Heart left ventricle (tissue), 16 donors: ENCODE results near the gene PRSS36. TPM values are rescaled to one million over a fixed set of nuclear protein-coding genes. Genes with fewer than 3 reads are reported as not detected.
A peak's percentile ranks its signal among the peaks of the same experiment; 100 is the strongest.

Experiments
- ATAC-seq, 4 donors: fragments of 200-7000 bp; cut with Tn5 transposase; one replicate each; pipeline ENCODE4 v1.9.1; 2020 to 2022; ENCODE audit warnings: moderate library complexity in 4 of 4, mild to moderate bottlenecking in 3 of 4, moderate number of reproducible peaks in 1 of 4
- DNase-seq, 5 donors: peaks; one replicate each; pipeline ENCODE4 v3.0.0-alpha.2; 2020
- H3K27ac ChIP-seq, 12 donors: fragments of 200-600 bp; sonication (generic) in 4 of 12; one replicate each; pipeline versions ENCODE4 v1.5.0 to v1.8.0; 2016 to 2022; ENCODE audit warnings: mild to moderate bottlenecking in 2 of 12
- H3K27me3 ChIP-seq, 9 donors: fragments of 200-600 bp; sonication (generic) in 2 of 9; one replicate each; pipeline versions ENCODE4 v1.5.1 to v1.8.0; 2016 to 2022; ENCODE audit warnings: mild to moderate bottlenecking in 3 of 9
- H3K36me3 ChIP-seq, 9 donors: fragments of 200-600 bp; sonication (generic) in 2 of 9; one replicate each; pipeline versions ENCODE4 v1.5.0 to v1.8.0; 2018 to 2022; ENCODE audit warnings: mild to moderate bottlenecking in 2 of 9
- H3K4me1 ChIP-seq, 12 donors: fragments of 200-600 bp; sonication (generic) in 4 of 12; one replicate each; pipeline versions ENCODE4 v1.5.0 to v1.8.0; 2016 to 2022; ENCODE audit warnings: mild to moderate bottlenecking in 3 of 12
- H3K4me3 ChIP-seq, 12 donors: fragments of 200-600 bp; sonication (generic) in 4 of 12; one replicate each; pipeline versions ENCODE4 v1.5.0 to v1.8.0; 2017 to 2022; ENCODE audit warnings: mild to moderate bottlenecking in 9 of 12, moderate library complexity in 4 of 12
- H3K9me3 ChIP-seq, 12 donors: fragments of 200-600 bp; sonication (generic) in 4 of 12; one replicate each; pipeline versions ENCODE4 v1.5.0 to v1.8.0; 2016 to 2022; ENCODE audit warnings: mild to moderate bottlenecking in 1 of 12
- POLR2A ChIP-seq, 2 donors: fragments of 450-650 bp; IDR thresholded peaks; one replicate each; pipeline ENCODE4 v1.6.1; 2017; ENCODE audit warnings: antibody characterized with exemption in 2 of 2, mild to moderate bottlenecking in 2 of 2, moderate library complexity in 2 of 2
- WGBS, 4 donors: extraction: QIAGEN DNeasy Blood & Tissue Kit in 2 of 4; methylation state at CpG; one replicate each; pipeline versions ENCODE4 v1.1.5 to v1.1.7; 2013 to 2018; 5-methylcytosine and 5-hydroxymethylcytosine counted together
- intact Hi-C, 10 donors: fragments of 100-400 bp; cut with DNase I; formaldehyde crosslinking; loops; one replicate each; pipeline versions ENCODE4 v1.11.1 to v1.14.2; 2022
- polyA plus RNA-seq, 2 donors: library from polyadenylated mRNA; stranded (reverse); fragments of 200-250 nt; gene quantifications; one replicate each; pipeline ENCODE4 v1.2.3, GENCODE V29; 2013
- total RNA-seq, 9 donors: library from RNA; depleted of rRNA in 2 of 9; stranded (reverse); fragments of >200 nt in 2 of 9; fragmentation: NEBNext Ultra II Directional in 3 of 9; extraction: Animal tissue kit (Norgen Biotek cat#: 25700) in 3 of 9; gene quantifications; one replicate each; pipeline versions ENCODE4 v1.1.0 to v1.2.4, GENCODE V29; 2016 to 2023
- TF ChIP-seq, protein P1 (sequence below), 12 donors: fragments of 200-600 bp; sonication (generic) in 4 of 12; IDR thresholded peaks; one replicate each; pipeline versions ENCODE4 v1.5.0 to v1.8.0; 2018 to 2022; ENCODE audit warnings: antibody characterized with exemption in 12 of 12, mild to moderate bottlenecking in 5 of 12
- donor health status: ischemic (EF 13 %, LVEDD 7.1; RV severe dilation, severe dysfunction).
- donor health status: healthy with polysubstance abuse.
- donor health status: DM: no; HTN: yes; CAD: no.
- donor health status: DM: no; HTN: no; CAD: no.
- donor health status: ischemic (EF 25% LVEDD 6.9; RV normal size, moderate dysfunction).
- donor health status: ischemic (EF 25% LVEDD 5.7; RV mildly dilated, moderate dysfunction).
- donor health status: healthy.
- donor health status: DM: yes; HTN: yes; CAD: no.
- donor health status: ischemic (EF 35%, LVEDD 5.7; RV mildly dilated, moderate dysfunction).
- donor health status: nonischemic (EF 11% LVEDD 7.7; RV severe dilation, severe dysfunction).
- donor health status: DM: yes; HTN: yes; CAD: no.
- donor health status: PGD.
- donor health status: ischemic (EF 29% LVEDD 5.4; RV normal size, mild dysfunction).
- donor health status: nonischemic (EF 23%, LVEDD 6.1; RV moderate dilation, normal function).

Gene PRSS36
- total and polyA plus RNA-seq, 11 donors, result 0.35 to 5.1 (median 1.2) TPM

DNA sequence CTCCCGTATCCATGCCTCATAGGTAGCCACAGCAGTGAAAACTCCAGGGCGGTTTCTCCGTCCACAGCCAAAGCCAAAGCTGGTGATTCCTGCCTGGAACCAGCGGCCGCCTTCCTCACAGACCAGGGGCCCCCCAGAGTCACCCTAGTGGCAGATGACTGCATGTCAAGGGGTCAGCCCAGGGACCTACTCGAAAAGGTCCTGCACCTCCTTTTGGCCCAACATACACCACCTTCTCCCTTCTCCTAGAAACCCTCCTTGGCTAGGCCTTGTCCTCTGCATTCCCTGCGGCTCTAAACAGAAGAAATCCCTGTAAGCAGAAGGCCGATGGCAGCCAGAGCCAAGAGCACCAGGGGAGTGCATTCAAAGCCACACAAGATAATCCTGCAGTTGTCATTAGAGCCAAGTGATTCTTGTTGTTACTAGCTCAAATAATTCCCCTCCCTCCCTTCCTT, 6.1 kb downstream of the PRSS36 start:
- no peak overlapping the region for H3K27ac ChIP-seq
- H3K36me3 ChIP-seq, result no peaks in the 10 kb centered on the region
- no peak for DNase-seq
- no peak for ATAC-seq
- intact Hi-C loops, result loop anchor here (2.0 to 10.0 kb wide), 11 partner anchors 35 to 301 kb away; partner anchors contain the start of genes HSD3B7 (in 6 of the 10), BCKDK (in 4 of the 10), SETD1A (in 1 of the 10) and STX4 (in 1 of the 10)
- peaks cover 3 to 39% (median 22%) of the 10 kb centered on the region in 12 donors for H3K4me1 ChIP-seq
- no peaks in the 10 kb centered on the region for H3K9me3 ChIP-seq
- no peak overlapping the region for H3K4me3 ChIP-seq
- WGBS, 4 donors, result 84 to 94% (median 89%) methylated on average over 5 to 8 of the region's 8 CpGs
- TF ChIP-seq, protein P1, sequence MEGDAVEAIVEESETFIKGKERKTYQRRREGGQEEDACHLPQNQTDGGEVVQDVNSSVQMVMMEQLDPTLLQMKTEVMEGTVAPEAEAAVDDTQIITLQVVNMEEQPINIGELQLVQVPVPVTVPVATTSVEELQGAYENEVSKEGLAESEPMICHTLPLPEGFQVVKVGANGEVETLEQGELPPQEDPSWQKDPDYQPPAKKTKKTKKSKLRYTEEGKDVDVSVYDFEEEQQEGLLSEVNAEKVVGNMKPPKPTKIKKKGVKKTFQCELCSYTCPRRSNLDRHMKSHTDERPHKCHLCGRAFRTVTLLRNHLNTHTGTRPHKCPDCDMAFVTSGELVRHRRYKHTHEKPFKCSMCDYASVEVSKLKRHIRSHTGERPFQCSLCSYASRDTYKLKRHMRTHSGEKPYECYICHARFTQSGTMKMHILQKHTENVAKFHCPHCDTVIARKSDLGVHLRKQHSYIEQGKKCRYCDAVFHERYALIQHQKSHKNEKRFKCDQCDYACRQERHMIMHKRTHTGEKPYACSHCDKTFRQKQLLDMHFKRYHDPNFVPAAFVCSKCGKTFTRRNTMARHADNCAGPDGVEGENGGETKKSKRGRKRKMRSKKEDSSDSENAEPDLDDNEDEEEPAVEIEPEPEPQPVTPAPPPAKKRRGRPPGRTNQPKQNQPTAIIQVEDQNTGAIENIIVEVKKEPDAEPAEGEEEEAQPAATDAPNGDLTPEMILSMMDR (IDR thresholded peaks at IDR 0.05), result no peak
- no peak for TF ChIP-seq POLR2A (IDR thresholded peaks at IDR 0.05)
- H3K27me3 ChIP-seq, result peaks cover 0 to 15% (median 7%) of the 10 kb centered on the region in 9 donors

DNA sequence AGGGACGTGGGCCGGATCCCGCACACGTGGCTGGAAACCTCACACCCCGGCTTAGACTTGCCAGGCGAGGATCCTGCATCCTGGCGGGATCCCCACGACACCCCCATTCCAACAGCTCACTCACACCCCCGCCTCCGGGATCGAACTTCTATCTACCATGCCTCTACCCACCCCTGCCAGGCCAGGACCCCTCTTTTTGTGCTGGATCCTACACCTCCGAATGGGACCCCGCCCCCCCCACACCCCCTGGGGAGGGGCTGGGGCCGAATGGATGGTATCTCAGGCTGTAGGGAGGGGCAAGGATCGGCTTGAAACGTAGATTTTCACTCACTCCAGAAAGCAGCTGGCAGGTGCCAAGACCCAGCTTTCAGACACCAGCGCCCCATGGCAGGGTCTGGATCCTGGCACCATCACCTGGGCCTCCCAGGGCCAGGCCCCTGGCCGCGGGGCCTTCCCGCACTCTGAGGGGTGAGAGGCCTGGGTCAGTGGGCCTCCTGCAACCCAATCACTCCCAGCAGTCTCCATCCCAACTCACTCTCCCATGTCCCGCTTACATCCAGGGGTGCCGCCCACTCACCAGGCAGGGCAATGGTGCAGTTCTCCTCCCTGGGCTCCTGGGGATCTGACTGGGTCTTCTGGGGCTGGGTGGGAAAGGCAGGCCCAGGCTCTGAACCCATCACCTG, 6.7 kb downstream of the PRSS36 start:
- peaks cover 0 to 12% (median 4%) of the 10 kb centered on the region in 9 donors for H3K27me3 ChIP-seq
- WGBS, 4 donors, result 56 to 73% (median 61%) methylated on average over 14 to 22 of the region's 22 CpGs
- H3K36me3 ChIP-seq, result no peaks in the 10 kb centered on the region
- intact Hi-C loops, result loop anchor here (2.0 to 10.0 kb wide), 11 partner anchors 34 to 302 kb away; partner anchors contain the start of genes HSD3B7 (in 6 of the 10), BCKDK (in 4 of the 10), SETD1A (in 1 of the 10) and STX4 (in 1 of the 10)
- no peak for ATAC-seq
- no peak for TF ChIP-seq POLR2A (IDR thresholded peaks at IDR 0.05)
- TF ChIP-seq, protein P1 (IDR thresholded peaks at IDR 0.05), result no peak
- peak overlapping the region; percentile 18 to 67 (median 55) for H3K4me3 ChIP-seq
- peaks cover 3 to 41% (median 26%) of the 10 kb centered on the region in 12 donors for H3K4me1 ChIP-seq
- no peaks in the 10 kb centered on the region for H3K9me3 ChIP-seq
- DNase-seq, result peak in 1 of 5 donors; percentile 21
- H3K27ac ChIP-seq, result peak overlapping the region in 10 of 12 donors; percentile 43 to 91 (median 78)

DNA sequence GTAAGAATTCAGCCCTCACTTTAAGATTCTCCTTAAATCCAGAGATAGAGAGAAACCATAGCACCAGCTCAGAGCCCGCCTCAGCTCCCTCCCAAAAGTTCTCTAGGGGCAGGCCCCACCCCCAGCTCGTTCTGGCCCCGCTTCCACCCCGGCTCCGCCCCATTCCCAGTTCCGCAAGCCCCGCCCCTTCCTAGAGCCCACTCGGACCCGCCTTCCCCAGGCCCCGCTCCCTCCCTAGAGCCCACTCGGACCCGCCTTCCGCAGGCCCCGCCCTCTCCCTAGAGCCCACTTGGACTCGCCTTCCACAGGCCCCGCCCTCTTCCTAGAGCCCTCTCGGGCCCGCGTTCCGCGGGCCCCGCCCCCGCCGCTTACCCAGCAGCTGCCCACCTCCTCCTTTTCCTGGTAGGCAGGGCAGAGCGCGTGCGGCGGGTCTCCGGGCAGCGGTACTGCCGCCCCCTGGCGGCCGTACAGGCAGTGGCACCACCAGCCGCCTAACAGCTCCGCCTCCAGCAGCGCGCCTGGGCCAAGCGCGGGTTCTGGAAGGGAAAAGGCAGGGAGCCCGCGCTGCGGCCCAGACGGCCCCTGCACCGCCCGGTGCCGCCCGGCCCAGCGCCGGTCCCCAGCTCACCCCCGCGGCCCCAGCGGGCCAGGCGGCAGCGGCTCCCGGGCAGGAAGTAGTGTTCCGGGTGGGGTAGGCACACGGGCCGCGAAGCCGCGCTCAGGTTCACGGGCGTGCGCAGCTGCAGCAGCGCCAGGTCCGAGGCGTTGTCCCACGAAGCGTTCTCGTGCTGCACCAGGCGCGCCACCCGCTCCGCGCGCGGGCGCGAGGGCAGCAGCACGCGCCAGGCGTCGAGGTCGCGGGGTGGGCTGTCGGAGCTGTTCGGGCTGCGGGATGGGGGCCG, 7.5 kb downstream of the PRSS36 start:
- H3K4me1 ChIP-seq, result peaks cover 3 to 39% (median 27%) of the 10 kb centered on the region in 12 donors
- TF ChIP-seq, protein P1 (IDR thresholded peaks at IDR 0.05), result peak; percentile 80 to 99 (median 96)
- TF ChIP-seq POLR2A (IDR thresholded peaks at IDR 0.05), result peak in 1 of 2 donors; percentile 44
- WGBS, 4 donors, result 2 to 4% (median 3%) methylated on average over 41 to 89 of the region's 89 CpGs
- intact Hi-C loops, result loop anchor here (1.0 to 10.0 kb wide), 16 partner anchors 24 to 302 kb away; partner anchors contain the start of genes HSD3B7 (in 6 of the 10), BCKDK (in 4 of the 10), STX4 (in 3 of the 10) and VKORC1 (in 3 of the 10)
- peak overlapping the region; percentile 18 to 67 (median 55) for H3K4me3 ChIP-seq
- ATAC-seq, result peak; percentile 98 to 99 (median 98)
- H3K9me3 ChIP-seq, result no peaks in the 10 kb centered on the region
- peaks cover 0 to 4% (median 0%) of the 10 kb centered on the region in 9 donors for H3K27me3 ChIP-seq
- peak overlapping the region in 11 of 12 donors; percentile 75 to 91 (median 82) for H3K27ac ChIP-seq
- no peaks in the 10 kb centered on the region for H3K36me3 ChIP-seq
- DNase-seq, result peak; percentile 99
